ENCODE results near the gene NTNG2.
"Not testable (repeated sequence)": the region's sequence is repeated elsewhere in the genome, so short reads cannot be mapped to it uniquely, and the experiment has no call there.

Gene NTNG2, protein sequence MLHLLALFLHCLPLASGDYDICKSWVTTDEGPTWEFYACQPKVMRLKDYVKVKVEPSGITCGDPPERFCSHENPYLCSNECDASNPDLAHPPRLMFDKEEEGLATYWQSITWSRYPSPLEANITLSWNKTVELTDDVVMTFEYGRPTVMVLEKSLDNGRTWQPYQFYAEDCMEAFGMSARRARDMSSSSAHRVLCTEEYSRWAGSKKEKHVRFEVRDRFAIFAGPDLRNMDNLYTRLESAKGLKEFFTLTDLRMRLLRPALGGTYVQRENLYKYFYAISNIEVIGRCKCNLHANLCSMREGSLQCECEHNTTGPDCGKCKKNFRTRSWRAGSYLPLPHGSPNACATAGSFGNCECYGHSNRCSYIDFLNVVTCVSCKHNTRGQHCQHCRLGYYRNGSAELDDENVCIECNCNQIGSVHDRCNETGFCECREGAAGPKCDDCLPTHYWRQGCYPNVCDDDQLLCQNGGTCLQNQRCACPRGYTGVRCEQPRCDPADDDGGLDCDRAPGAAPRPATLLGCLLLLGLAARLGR

DNA sequence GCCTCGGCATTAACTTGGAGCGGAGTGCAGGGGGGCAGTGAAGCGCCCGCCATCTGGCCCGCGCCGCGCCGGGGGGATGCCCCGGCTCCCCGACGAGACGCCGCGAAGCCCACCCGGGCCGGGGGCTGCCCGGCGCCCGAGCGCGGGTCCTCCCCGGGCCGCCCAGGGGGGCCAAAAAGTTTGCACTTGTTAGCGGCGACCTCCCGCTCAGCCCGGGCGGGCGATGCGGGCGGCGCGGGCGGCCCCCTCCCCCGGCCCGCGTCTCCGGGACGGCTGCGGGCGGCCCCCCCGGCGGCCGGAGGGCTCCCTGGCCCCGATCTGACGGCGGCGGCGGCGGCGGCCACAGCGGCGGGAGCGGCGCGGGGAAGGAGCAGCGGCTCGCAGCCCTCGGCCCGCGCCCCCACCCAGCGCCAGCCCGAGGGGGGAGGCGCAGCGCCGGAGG, at the start of gene NTNG2:
Gene NTNG2 (plus strand): TSS at position 316 of the 442 bp plus-strand sequence. CDS start 4,774 bp downstream, outside the sequence.
- no peak for DNase-seq

DNA sequence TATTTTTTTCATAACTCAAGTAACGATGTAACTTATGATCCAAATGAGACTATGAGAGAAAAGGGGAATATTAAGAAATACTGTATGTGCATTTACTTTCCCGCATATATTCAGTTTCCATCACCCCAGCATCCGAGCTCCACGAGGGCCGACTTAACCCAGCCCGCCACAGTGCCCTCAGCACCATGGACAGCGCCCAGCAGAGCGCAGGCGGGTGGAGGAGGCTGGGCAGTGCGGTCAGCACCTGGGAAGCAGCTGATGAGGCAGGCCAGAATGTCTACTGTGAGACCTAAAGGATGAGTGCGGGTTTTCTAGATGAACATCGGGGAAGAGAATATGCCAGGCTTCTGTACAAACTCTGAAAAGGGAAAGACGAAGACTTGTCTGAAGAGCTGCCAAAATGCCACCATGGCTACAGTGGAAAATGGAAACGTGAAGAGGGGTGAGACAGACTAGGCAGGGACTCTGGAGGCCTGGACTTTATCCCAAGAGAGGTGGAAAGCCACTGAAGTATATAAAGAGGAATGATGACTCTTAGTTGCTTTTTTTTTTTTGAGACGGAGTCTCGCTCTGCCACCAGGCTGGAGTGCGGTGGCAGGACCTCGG, 47.7 kb upstream of the NTNG2 start:
- DNase-seq: no peak

GRCh38 chr9:132116583-132116982, 45.3 kb upstream of the NTNG2 start:
- DNase-seq: peak; percentile 68

- DNase-seq: no peak
These were observed 44.2 kb upstream of the NTNG2 start for GRCh38 chr9:132117694-132118093.

- DNase-seq: no peak
These were observed 40.8 kb upstream of the NTNG2 start for GRCh38 chr9:132121021-132121420.

DNA sequence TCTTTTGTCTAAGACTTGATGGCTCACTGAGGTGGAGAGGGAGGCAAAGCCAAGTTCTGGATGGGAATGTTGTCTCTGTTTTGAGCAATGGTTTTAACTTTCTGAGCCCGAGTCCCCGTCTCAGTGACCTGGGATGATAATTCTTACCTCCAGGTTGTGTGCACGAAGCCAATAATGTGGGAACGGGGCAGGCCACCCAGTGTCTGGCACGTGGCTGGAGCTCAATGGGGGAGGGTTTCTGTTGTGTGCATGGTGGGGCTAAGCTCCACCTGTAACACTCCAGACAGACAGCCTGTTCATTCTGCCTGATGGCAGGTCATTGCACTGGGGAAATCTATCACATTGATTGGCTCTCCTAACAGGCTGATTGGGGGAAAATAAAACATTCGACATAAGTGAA, 37.1 kb upstream of the NTNG2 start:
- DNase-seq: no peak

- DNase-seq: no peak
These were observed 36.5 kb upstream of the NTNG2 start for GRCh38 chr9:132125361-132125760.

GRCh38 chr9:132125944-132126679, 35.7 kb upstream of the NTNG2 start:
- DNase-seq: no peak

DNA sequence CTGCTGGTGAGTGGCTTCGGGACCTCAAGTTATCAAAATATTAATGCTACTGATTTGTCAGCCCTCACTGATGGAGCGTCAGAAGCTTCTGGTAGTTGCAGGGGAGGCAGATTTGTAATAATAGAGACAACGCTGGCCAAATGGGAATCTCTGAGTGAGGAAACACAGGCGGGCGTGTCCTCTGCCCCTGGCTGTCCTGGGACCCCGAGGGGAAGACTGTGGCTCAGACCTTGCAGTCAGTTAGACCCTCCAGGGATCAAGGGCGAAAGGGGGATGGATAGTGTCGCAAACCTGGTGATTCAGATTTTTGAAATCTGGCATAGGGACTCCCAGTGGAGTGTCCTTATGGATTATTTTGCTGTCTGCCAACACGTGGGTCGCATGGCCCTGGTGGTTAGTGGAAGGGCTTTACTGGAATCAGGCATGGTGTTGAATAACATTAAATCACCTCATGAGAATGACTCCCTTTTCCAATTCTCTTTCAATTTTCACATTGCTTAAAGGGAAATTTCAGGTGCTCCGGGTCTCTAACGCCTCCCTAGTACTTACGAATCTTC, 35.1 kb upstream of the NTNG2 start:
- DNase-seq: no peak

GRCh38 chr9:132127888-132128534, 33.8 kb upstream of the NTNG2 start:
- DNase-seq: no peak

- DNase-seq: no peak
These were observed 32.3 kb upstream of the NTNG2 start for GRCh38 chr9:132129535-132129934.

GRCh38 chr9:132134085-132134484, 27.8 kb upstream of the NTNG2 start:
- DNase-seq: not testable (repeated sequence)

DNA sequence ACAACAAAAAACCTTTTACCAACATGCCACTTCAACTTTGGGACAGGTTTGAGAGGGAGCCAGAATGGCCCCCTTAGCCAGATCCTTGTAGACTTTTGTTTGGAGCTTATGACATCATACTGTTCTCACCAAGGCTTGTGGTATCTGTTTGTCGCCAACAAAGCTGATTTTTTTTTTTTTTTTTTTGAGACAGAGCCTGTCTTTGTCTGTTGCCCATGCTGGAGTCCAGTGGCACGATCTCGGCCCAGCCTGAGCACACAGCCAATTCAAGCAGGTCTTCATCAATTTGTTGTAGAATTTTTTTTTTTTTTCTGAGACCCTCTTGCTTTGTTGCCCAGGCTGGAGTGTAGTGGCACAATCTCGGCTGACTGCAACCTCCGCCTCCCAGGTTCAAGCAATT, 26.4 kb upstream of the NTNG2 start:
- DNase-seq: no peak

DNA sequence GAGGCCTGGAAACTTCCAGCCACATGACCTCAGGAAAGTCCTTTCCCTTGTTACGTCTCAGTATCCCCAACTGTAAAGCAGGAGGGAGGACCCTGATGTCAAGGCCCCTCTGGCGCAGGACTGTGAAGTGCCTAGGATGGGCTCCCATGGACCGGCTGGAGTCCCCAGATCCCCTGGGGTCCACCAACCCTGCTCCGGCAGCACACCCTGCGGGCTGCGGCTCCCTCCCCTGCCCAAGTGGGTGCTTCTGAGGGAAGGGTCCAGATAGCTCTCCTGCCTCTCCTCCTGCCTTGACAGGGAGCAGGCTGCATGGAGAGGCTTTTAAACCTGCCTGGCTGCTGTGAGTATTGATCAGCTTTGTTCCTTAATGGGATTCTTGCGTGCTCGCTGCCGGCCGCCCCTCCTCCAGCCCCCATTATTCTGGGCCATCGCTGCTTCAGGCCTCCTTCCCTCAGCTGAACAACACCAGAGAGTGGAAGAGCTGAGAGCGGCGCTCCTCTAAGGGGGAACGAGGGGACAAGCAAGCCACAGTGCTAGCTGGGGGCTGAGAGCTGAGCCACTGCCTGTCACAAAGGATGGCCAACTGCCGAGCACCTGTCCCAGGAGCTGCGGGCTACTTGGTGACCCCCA, 25.6 kb upstream of the NTNG2 start:
- DNase-seq: no peak

DNA sequence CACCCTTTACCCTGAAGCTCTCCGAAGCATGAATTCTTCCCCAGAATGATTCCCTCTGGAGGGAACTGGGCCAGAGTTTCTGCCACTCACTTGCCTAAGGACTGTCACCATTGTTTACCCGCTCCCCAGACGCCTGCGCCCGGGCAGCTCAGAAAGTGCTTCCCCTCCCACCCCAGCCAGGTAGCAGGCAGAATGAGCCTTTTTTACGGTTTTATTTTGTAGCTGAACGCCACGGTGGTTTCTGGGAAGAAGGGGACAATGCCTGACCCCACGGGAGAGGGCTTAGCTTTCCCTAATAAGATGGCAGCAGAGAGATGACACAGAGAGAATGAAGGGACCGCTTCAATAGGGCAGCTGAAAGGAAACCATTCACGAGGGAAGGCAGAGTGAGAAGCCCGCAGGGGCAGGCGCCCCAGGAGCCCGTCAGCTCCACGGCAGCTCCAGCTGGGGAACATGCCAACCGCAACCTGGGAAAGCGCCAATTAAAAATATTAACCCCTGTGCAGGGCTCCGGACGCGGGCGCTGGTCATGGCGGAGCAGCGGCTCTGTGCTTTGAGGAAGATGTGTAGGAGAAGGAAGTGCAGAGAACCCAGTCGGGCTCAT, 20.4 kb upstream of the NTNG2 start:
- DNase-seq: peak; percentile 55

DNA sequence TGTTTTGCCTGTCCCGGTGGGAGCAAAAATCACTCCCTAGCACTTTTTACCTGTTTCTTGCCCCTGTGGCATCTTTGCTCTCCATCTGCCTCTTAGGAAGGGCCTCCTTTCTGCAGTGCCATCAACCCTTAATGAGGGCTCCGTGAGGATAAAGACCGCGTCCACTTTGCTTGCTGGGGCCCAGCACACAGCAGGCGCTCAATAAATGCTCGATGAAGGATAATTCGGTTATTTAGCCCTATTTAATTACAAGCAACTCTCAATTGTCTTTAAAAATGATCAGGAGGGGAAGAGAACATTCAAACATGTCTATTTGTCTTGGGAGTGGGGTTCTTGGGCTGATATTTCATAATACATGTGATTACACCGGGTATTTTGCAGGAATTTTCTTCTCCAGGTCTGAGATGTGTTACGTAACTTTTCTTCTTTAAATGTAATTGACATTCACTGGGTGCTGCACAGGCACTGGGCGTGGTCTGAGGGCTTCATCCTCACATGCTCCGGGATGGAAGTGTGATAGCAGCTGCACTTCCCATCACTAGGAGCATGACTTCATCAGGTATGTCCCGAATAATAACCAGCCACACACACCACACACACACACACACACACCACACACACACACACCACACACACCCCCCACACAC, 19.8 kb upstream of the NTNG2 start:
- no peak for DNase-seq

DNA sequence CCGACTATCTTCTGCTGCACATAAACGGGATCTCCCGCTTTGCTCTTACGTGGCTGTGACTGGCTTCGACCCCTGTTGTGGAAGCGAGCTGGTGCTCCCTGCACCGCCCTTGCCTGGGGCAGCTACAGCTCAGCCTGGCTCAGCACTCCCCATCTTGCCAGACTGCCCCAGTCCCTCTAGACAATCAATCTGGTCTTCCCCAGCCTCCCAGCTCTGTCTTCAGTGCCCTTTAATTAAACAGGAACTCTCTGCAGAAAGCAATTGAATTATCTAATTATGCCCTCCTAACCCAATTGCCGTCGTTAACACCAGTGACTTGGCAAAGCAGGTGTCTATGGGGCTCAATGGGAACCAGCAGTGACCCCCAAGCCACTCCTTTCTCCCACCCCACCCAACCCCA, 18.9 kb upstream of the NTNG2 start:
- no peak for DNase-seq

- no peak for DNase-seq
These were observed 18.5 kb upstream of the NTNG2 start for GRCh38 chr9:132143359-132143758.

DNA sequence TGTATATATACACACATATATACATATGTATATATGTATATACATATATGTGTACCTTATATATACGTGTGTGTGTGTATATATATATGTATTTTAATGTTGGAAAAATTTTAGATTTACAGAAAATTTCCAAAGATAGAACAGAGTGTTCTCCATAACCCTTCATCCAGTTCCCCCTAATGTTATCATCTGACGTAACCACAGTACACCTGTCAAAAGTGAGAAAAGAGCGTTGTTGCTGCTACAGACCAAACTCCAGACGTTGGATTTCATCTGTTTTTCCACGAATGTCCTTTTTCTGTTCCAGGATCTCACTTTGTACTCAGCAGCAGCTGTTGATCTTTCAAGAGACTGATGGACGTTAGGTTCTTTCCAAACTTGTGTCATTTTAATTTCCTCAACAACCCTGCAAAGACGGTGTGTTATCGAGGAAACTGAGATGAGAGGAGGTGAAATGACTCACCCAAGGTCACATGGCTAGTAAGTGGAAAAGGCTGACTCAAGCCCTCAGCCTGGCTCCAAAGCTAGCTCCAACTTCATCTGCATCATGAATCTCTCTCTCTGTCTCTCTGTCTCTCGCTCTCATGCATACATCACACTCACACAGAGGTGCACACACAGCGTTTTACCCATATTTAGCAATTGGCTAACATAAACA, 17.0 kb upstream of the NTNG2 start:
- DNase-seq: no peak

GRCh38 chr9:132146039-132146438, 15.8 kb upstream of the NTNG2 start:
- DNase-seq: no peak

- no peak for DNase-seq
These were observed 15.3 kb upstream of the NTNG2 start for GRCh38 chr9:132146575-132146974.
